Tibial artery (tissue), 4 donors: ENCODE data around the gene PRKAR1B.
A peak's percentile ranks its signal among the peaks of the same experiment; 100 is the strongest.

Experiments used
- DNase-seq, 2 donors: peaks; one replicate each; pipeline ENCODE4 v3.0.0-alpha.2; 2019
- H3K27ac ChIP-seq, 2 donors: fragments of 200-600 bp; sonication (generic) in 1 of 2; 1 replicate in 1 of 2; 2 replicates in 1 of 2; pipeline ENCODE4 v1.5.1; 2018 to 2019; ENCODE audit warnings: mild to moderate bottlenecking in 1 of 2
- H3K27me3 ChIP-seq, 2 donors: fragments of 200-600 bp; sonication (generic) in 1 of 2; one replicate each; pipeline versions ENCODE4 v1.5.1 to v1.6.0; 2016 to 2019
- H3K36me3 ChIP-seq, 3 donors: fragments of 200-600 bp; sonication (generic) in 2 of 3; one replicate each; pipeline ENCODE4 v1.5.1; 2016 to 2019; ENCODE audit warnings: mild to moderate bottlenecking in 2 of 3
- H3K4me1 ChIP-seq, 4 donors: fragments of 200-600 bp; sonication (generic) in 2 of 4; 1 replicate in 3 of 4; 2 replicates in 1 of 4; pipeline ENCODE4 v1.5.1; 2016 to 2019
- H3K4me3 ChIP-seq, 2 donors: fragments of 200-600 bp; sonication (generic) in 1 of 2; 1 replicate in 1 of 2; 2 replicates in 1 of 2; pipeline ENCODE4 v1.5.1; 2018 to 2019; ENCODE audit warnings: mild to moderate bottlenecking in 2 of 2
- H3K9me3 ChIP-seq, 3 donors: fragments of 200-600 bp; sonication (generic) in 1 of 3; one replicate each; pipeline ENCODE4 v1.5.1; 2016 to 2019
- intact Hi-C: fragments of 100-400 bp; cut with DNase I; formaldehyde crosslinking; loops from one replicate; pipeline ENCODE4 v1.15.0; 2023; ENCODE audit warnings: low total_unique reads
- TF ChIP-seq, protein P1 (sequence below), 2 experiments: fragments of 200-600 bp in 1 of 2; fragments of 450-650 bp in 1 of 2; IDR thresholded peaks; one replicate each; pipeline ENCODE4 v1.5.1; 2017 to 2019; ENCODE audit warnings: antibody characterized with exemption in 2 of 2, mild to moderate bottlenecking in 1 of 2, moderate library complexity in 1 of 2

PRKAR1B gene

DNA sequence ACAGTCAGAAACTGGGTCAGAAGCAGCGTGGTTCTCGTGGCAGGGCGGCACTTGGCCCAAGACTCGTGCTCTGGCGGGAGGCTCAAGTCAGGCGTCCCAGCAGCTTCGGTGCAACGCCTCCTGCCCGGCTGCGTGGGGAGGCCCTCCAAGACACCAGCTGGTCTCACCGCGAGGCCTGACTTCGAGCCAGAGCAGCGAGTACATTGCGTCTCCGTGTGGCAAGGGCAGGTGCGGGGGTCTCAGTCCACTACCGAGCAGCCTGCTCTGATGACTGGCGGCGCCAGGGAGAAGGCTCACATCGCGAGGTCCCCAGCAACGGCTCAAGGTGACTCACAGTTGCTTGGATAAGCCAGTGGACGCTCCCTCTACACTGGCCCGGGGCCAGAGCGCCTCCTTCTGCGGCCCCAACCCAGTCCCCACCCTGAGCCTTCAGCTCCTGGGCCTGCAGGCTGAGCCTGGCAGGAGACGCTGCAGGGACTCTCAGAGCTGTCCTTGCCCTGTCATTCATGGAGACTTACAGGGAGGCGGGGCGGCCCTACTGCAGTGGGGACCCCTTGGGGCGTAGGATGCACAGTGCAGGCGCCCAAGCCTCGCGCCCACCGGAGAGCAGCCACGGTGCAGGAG is 41.9 kb upstream of the PRKAR1B start:
- Histone ChIP-seq H3K27ac (peak overlapping the region in 1 of 2 donors; percentile 15), H3K9me3 (no peaks in the 10 kb centered on the region), H3K27me3 (no peaks in the 10 kb centered on the region), H3K36me3 (peaks cover 22 to 79% (median 38%) of the 10 kb centered on the region in 3 donors), H3K4me1 (peaks cover 0 to 23% (median 18%) of the 10 kb centered on the region in 4 donors), H3K4me3 (no peak overlapping the region)
- DNase-seq, result peak in 1 of 2 donors; percentile 60
- TF ChIP-seq, protein P1, sequence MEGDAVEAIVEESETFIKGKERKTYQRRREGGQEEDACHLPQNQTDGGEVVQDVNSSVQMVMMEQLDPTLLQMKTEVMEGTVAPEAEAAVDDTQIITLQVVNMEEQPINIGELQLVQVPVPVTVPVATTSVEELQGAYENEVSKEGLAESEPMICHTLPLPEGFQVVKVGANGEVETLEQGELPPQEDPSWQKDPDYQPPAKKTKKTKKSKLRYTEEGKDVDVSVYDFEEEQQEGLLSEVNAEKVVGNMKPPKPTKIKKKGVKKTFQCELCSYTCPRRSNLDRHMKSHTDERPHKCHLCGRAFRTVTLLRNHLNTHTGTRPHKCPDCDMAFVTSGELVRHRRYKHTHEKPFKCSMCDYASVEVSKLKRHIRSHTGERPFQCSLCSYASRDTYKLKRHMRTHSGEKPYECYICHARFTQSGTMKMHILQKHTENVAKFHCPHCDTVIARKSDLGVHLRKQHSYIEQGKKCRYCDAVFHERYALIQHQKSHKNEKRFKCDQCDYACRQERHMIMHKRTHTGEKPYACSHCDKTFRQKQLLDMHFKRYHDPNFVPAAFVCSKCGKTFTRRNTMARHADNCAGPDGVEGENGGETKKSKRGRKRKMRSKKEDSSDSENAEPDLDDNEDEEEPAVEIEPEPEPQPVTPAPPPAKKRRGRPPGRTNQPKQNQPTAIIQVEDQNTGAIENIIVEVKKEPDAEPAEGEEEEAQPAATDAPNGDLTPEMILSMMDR (IDR thresholded peaks at IDR 0.05), result no peak
- intact Hi-C loops, result no loop called here

DNA sequence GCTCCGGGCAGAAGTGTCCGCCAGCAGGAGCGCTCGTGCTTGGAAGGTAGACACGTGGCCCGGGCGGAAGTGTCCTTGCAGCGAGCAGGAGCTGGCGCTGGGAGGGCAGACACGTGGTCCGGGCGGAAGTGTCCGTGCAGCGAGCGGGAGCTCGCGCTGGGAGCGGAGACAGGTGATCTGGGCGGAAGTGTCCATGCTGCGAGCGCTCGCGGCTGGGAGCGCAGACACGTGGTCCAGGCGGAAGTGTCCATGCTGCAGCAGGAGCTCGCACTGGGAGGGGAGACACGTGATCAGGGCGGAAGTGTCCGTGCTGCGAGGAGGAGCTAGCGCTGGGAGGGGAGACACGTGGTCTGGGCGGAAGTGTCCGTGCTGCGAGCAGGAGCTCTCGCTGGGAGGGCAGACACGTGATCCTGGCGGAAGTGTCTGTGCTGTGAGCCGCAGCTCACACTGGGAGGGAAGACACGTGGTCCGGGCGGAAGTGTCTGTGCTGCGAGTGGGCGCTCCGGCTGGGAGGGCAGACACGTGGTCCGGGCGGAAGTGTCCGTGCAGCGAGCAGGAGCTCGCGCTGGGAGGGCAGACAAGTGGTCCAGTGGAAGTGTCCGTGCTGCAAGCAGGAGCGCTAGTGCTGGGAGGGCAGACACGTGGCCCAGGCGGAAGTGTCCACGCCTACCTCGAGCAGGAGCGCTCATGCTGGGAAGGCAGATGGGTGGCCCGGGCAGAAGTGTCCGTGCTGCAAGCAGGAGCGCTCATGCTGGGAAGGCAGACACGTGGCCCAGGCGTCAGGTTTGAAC is 41.1 kb upstream of the PRKAR1B start:
- H3K4me1 ChIP-seq, result peaks cover 0 to 23% (median 18%) of the 10 kb centered on the region in 4 donors
- H3K27ac ChIP-seq, result no peak overlapping the region
- intact Hi-C loops, result no loop called here
- H3K4me3 ChIP-seq, result no peak overlapping the region
- peaks cover 30 to 79% (median 38%) of the 10 kb centered on the region in 3 donors for H3K36me3 ChIP-seq
- DNase-seq, result no peak
- H3K9me3 ChIP-seq, result no peaks in the 10 kb centered on the region
- TF ChIP-seq, protein P1 (IDR thresholded peaks at IDR 0.05), result no peak
- H3K27me3 ChIP-seq, result no peaks in the 10 kb centered on the region

DNA sequence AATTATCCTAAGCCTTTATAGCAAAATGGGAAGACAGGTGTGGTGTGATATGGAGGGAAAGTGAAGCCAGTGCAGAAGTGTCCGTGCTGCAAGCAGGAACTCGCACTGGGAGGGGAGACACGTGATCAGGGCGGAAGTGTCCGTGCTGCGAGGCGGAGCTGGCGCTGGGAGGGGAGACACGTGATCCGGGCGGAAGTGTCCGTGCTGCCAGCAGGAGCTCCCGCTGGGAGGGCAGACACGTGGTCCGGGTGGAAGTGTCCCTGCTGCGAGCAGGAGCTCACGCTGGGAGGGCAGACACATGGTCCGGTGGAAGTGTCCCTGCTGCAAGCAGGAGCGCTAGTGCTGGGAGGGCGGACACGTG is 40.5 kb upstream of the PRKAR1B start:
- intact Hi-C loops, result no loop called here
- no peaks in the 10 kb centered on the region for H3K9me3 ChIP-seq
- TF ChIP-seq, protein P1 (IDR thresholded peaks at IDR 0.05), result no peak
- no peak overlapping the region for H3K27ac ChIP-seq
- DNase-seq, result no peak
- no peak overlapping the region for H3K4me3 ChIP-seq
- H3K27me3 ChIP-seq, result no peaks in the 10 kb centered on the region
- H3K4me1 ChIP-seq, result peaks cover 0 to 23% (median 18%) of the 10 kb centered on the region in 4 donors
- H3K36me3 ChIP-seq, result peaks cover 36 to 79% (median 41%) of the 10 kb centered on the region in 3 donors

DNA sequence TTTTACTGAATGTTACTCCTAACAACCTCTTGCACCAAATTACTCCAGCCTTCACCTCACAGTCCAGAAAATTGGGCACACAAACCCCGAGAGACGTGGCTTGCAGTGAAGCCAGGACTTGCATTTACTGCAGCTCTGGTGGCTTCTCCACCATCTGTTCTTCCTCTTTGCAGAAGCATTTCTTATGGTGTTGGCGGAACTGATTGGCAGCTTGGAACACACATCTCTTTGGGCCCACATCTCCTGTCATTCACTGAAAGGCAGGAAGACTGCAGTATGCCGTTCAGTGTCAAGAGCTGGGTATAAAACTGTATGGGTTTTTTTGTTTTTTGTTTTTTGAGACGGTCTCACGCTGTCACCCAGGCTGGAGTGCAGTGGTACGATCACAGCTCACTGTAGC is 38.3 kb upstream of the PRKAR1B start:
- intact Hi-C loops, result no loop called here

DNA sequence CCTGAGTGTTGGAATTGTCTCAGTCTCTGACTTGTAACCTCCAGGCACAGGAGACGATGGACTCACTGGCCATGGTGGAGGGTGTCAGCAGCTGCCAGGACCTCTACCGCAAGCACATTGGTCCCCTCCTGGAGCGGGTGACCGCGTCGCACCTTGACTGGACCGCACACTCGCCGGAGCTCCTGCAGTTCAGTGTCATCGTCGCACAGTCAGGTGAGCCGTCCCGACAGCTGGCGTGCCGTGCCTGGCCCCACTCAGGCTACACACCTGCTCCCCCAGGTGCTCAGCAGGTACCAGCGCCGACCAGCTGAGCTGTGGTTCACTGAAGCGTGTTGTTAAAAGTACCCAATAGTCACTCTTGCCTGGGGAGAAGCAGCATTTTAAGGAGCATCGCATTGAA is 36.7 kb upstream of the PRKAR1B start:
- Histone ChIP-seq H3K27me3 (no peaks in the 10 kb centered on the region), H3K4me3 (no peak overlapping the region), H3K27ac (no peak overlapping the region), H3K36me3 (peaks cover 52 to 90% (median 57%) of the 10 kb centered on the region in 3 donors), H3K9me3 (no peaks in the 10 kb centered on the region), H3K4me1 (no peaks in the 10 kb centered on the region)
- intact Hi-C loops, result no loop called here
- no peak for DNase-seq
- TF ChIP-seq, protein P1 (IDR thresholded peaks at IDR 0.05), result no peak

More for the DNA sequence above, 38.3 kb upstream of the PRKAR1B start:
- DNase-seq, result no peak
- Histone ChIP-seq H3K4me1 (peaks cover 0 to 2% (median 1%) of the 10 kb centered on the region in 4 donors), H3K4me3 (no peak overlapping the region), H3K27ac (no peak overlapping the region), H3K27me3 (no peaks in the 10 kb centered on the region), H3K9me3 (no peaks in the 10 kb centered on the region), H3K36me3 (peaks cover 43 to 88% (median 54%) of the 10 kb centered on the region in 3 donors)
- TF ChIP-seq, protein P1 (IDR thresholded peaks at IDR 0.05), result no peak
